ENCODE results near the gene FBH1.

- no peak for TF ChIP-seq CTCF (IDR thresholded peaks at IDR 0.05)
- no peak for TF ChIP-seq POLR2AphosphoS5 (IDR thresholded peaks at IDR 0.05; ENCODE audit: low read depth, low read length)
- no peak for TF ChIP-seq REST (IDR thresholded peaks at IDR 0.05; ENCODE audit: insufficient read depth in 1 of 2, low read depth in 2 of 2, low read length in 1 of 2)
- no peak for TF ChIP-seq SIN3A (IDR thresholded peaks at IDR 0.05; ENCODE audit: borderline replicate concordance, insufficient read depth, low read depth, low read length)
These were observed 63.6 kb downstream of the FBH1 start for GRCh38 chr10:5953676-5954075.
